VCaP (cell line): Measurements from ENCODE around the gene AMZ1.

Experiments used
- H3K27ac ChIP-seq: fragments of 450-650 bp; 2 replicates; pipeline ENCODE4 v1.5.1; 2017
- TF ChIP-seq, protein P1 (sequence below): fragments of 450-650 bp; conservative IDR thresholded peaks from 2 replicates; pipeline ENCODE4 v1.5.1; 2017; ENCODE audit warnings: mild to moderate bottlenecking, moderate library complexity

The AMZ1 gene

GRCh38 chr7:2713978-2714377, 26.0 kb downstream of the AMZ1 start:
- no peak overlapping the region for H3K27ac ChIP-seq
- TF ChIP-seq, protein P1, sequence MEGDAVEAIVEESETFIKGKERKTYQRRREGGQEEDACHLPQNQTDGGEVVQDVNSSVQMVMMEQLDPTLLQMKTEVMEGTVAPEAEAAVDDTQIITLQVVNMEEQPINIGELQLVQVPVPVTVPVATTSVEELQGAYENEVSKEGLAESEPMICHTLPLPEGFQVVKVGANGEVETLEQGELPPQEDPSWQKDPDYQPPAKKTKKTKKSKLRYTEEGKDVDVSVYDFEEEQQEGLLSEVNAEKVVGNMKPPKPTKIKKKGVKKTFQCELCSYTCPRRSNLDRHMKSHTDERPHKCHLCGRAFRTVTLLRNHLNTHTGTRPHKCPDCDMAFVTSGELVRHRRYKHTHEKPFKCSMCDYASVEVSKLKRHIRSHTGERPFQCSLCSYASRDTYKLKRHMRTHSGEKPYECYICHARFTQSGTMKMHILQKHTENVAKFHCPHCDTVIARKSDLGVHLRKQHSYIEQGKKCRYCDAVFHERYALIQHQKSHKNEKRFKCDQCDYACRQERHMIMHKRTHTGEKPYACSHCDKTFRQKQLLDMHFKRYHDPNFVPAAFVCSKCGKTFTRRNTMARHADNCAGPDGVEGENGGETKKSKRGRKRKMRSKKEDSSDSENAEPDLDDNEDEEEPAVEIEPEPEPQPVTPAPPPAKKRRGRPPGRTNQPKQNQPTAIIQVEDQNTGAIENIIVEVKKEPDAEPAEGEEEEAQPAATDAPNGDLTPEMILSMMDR = no peak

DNA sequence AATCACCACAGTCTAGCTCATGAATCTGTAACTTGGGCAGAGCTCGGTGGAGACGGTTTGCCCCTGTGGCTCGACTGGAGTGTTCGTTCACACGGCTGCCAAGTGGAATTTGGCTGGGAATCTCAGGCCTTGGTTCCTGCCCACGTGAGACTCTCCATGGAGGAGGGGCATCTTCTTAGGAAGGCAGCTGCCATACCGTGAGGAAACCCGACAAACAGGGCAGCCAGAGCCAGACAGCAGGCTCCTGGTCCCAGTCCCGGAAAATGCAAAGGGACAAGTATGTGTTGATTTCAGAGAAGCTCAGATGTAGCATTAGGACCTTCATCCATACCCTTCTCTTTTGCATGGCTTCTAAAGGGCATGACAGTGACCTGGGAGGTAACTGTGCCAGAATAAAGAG, 26.6 kb downstream of the AMZ1 start:
- TF ChIP-seq, protein P1 = no peak
- no peak overlapping the region for H3K27ac ChIP-seq

DNA sequence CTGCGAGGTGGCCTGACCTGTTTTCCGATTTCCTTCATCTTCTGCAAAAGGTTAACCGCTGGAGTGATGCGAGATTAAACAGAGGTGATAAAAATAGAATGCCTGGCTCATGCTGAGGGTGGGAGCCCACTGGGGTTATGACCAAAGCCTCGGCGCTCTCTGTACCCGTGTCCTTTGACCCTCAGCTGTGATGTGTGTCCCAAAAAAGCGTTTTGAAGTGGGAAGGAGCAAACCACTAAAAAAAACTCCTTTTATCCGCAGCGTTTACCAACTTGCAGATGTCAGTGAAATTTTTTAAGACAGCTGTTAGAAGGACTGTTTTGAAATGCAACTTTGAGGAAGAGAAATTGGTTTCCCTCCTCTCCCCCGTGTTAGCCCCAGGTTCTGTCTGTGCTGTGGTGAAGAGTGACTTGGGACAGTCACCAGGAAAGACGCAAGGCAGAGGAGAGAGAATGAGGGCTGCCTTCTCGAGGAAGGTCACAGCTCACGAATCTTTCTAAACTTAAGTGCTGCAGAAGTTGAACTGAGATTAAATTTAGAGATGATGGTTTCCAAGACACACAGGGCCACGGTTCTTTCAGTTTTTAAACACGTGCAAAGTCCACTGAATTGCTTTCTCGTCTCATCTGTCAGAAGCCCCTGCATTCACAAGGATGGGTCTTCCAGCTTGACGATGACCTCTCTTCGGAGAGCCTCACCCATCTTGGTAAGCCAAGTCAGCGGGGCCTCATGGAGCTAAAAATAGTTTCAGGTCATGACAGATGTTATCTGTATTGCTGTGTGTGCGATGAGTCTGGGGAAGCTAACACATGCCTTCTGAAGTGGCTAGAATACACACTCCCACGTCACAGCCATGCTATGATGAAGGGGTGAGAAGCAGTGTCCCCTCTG, 27.6 kb downstream of the AMZ1 start:
- peak overlapping the region; percentile 84 for H3K27ac ChIP-seq
- TF ChIP-seq, protein P1 = no peak

DNA sequence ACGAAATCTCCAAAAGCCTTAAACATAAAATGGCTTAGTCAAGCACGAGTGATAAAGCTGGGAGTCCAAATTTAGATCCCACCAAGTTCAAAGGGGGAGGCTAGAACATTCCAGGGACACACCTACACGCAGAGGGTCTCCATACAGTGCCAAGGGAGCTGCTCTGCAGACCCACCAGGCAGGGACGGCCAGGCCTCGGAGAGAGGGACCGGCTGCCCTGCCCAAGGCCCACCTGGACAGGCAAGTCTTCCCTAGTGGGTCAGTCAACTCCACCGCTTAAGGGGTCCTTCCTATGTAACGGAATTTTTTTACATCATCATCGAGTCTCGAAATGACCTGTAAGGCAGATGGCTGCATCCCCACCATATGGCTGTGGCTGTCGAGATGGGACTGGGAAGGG, 28.5 kb downstream of the AMZ1 start:
- peak overlapping the region; percentile 84 for H3K27ac ChIP-seq
- TF ChIP-seq, protein P1 = no peak

DNA sequence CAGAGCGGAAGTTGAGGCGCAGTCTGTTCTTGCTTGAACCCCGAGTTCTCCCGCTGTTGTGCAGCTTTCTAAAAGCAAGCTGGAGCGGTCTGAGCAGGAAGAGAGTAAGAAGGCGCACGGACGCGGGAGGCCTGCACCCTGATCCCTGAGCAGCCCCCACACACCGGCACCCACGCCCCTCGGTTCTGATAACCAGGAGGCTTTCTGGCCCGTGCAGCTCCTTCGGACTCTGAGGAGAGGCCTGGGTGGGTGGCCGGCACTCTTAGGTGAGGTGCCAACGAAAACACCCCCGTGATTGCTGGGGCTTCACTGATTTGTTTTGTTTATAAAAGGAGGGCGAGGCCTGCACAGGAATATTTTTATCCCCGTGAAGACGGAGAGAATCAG, 28.9 kb downstream of the AMZ1 start:
- TF ChIP-seq, protein P1 = no peak
- H3K27ac ChIP-seq = peak overlapping the region; percentile 84

- peak overlapping the region; percentile 84 for H3K27ac ChIP-seq
Observed at GRCh38 chr7:2717293-2718261, 29.6 kb downstream of the AMZ1 start.

More at GRCh38 chr7:2717293-2718261, 29.6 kb downstream of the AMZ1 start:
- TF ChIP-seq, protein P1 = no peak
